SK-N-SH treated with all-trans-retinoic acid at 6 μM for 48 hours (cell line): ENCODE measurements around the gene TMEM178A.

Source experiments
- SNAI2 ChIP-seq: fragments of 250-450 bp; sonication (Bioruptor Pico); IDR thresholded peaks from 2 replicates; pipeline ENCODE4 v1.5.0; 2020; ENCODE audit warnings: mild to moderate bottlenecking, moderate library complexity
- ZFP3 ChIP-seq: fragments of 250-450 bp; sonication (Bioruptor Pico); IDR thresholded peaks from 2 replicates; pipeline ENCODE4 v1.5.0; 2020; ENCODE audit warnings: mild to moderate bottlenecking, moderate library complexity
- ZFP30 ChIP-seq: fragments of 450-650 bp; formaldehyde crosslinking; IDR thresholded peaks from 2 replicates; pipeline ENCODE4 v1.5.0; 2022; ENCODE audit warnings: mild to moderate bottlenecking, moderate library complexity
- TF ChIP-seq, protein P1 (sequence below): fragments of 250-450 bp; sonication (Bioruptor Pico); IDR thresholded peaks from 2 replicates; pipeline ENCODE4 v1.5.1; 2020; ENCODE audit warnings: low read depth, mild to moderate bottlenecking, moderate library complexity

DNA sequence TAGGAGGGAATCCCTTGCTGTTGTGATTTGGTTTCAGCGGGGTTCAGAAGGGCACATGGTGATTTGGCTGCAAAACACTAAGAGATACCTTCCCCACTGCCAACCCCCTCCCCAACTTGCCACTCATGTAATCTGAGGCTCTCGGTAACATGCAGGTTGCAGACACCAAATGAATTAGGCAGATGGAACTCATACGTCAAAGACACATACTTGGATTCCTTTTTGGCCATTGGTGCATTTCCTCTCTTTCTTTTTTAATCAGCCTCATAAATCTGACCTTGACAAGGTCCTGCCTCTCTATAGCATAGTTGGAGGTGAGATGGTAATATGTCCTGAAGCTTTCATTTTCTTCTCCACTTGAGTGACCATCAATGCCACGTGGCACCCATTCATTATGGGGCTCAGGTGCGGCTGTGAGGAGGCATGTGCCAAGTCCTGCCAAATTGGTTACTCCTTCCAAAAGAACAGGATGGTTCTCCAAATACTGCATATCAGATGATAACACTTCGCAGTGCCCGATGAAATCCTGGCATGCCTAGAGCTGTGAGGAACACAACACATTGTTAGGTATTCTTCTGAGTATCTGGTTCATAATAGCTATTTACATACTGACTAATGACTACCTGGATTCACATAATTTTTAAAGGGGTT lies 8.3 kb upstream of the TMEM178A start:
- no peak for TF ChIP-seq ZFP3
- TF ChIP-seq ZFP30 = no peak
- no peak for TF ChIP-seq SNAI2 (CRISPR knock-in tag)
- TF ChIP-seq, protein P1, sequence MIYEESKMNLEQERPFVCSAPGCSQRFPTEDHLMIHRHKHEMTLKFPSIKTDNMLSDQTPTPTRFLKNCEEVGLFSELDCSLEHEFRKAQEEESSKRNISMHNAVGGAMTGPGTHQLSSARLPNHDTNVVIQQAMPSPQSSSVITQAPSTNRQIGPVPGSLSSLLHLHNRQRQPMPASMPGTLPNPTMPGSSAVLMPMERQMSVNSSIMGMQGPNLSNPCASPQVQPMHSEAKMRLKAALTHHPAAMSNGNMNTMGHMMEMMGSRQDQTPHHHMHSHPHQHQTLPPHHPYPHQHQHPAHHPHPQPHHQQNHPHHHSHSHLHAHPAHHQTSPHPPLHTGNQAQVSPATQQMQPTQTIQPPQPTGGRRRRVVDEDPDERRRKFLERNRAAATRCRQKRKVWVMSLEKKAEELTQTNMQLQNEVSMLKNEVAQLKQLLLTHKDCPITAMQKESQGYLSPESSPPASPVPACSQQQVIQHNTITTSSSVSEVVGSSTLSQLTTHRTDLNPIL = no peak
